Neural crest cell (in vitro differentiated cells): ENCODE results near the gene PTEN. TPM values are rescaled to one million over a fixed set of nuclear protein-coding genes. Genes with fewer than 3 reads are reported as not detected.

Source experiments
- DNase-seq: peaks from one replicate; pipeline ENCODE4 v3.0.0; 2021; ENCODE audit warnings: low read depth, mixed read lengths, low spot score
- H3K27ac Mint-ChIP-seq: one replicate; pipeline ENCODE4 v1.8.0; 2021; ENCODE audit warnings: mild to moderate bottlenecking, mixed read lengths; ENCODE audit not compliant: unreplicated experiment
- H3K27me3 Mint-ChIP-seq: 2 replicates; pipeline ENCODE4 v1.8.0; 2021; ENCODE audit warnings: low read depth, mild to moderate bottlenecking, mixed read lengths
- H3K36me3 Mint-ChIP-seq: 2 replicates; pipeline ENCODE4 v1.8.0; 2021; ENCODE audit warnings: low read depth, mild to moderate bottlenecking, mixed read lengths
- H3K4me1 Mint-ChIP-seq: 2 replicates; pipeline ENCODE4 v1.8.0; 2021; ENCODE audit warnings: mixed read lengths
- H3K4me3 Mint-ChIP-seq: one replicate; pipeline ENCODE4 v1.8.0; 2021; ENCODE audit warnings: mild to moderate bottlenecking, mixed read lengths
- H3K9me3 Mint-ChIP-seq: 2 replicates; pipeline ENCODE4 v1.8.0; 2021; ENCODE audit warnings: mixed read lengths
- CTCF ChIP-seq: fragments of 200-600 bp; sonication (generic); conservative IDR thresholded peaks from 2 replicates; pipeline ENCODE4 v1.5.0; 2021; ENCODE audit warnings: antibody characterized with exemption, mild to moderate bottlenecking
- total RNA-seq: library from RNA; stranded (reverse); gene quantifications from 2 replicates; pipeline ENCODE4 v1.2.1, GENCODE V29; 2021

PTEN gene
- total RNA-seq, 1 donor from 2014 or later, result 52.5 TPM

- no peak for TF ChIP-seq CTCF
- H3K9me3 Mint-ChIP-seq, result peaks cover 20% of the 10 kb centered on the region
- no peak overlapping the region for H3K4me3 Mint-ChIP-seq
- no peak for DNase-seq
- H3K4me1 Mint-ChIP-seq, result peaks cover 20% of the 10 kb centered on the region
- no peak overlapping the region for H3K27ac Mint-ChIP-seq
- peaks cover 42% of the 10 kb centered on the region for H3K36me3 Mint-ChIP-seq
- no peaks in the 10 kb centered on the region for H3K27me3 Mint-ChIP-seq
These were observed 52.0 kb downstream of the PTEN start for GRCh38 chr10:87915406-87915805.

- Mint-ChIP-seq H3K36me3 (peaks cover 37% of the 10 kb centered on the region), H3K4me1 (peaks cover 20% of the 10 kb centered on the region), H3K27ac (no peak overlapping the region), H3K27me3 (no peaks in the 10 kb centered on the region), H3K4me3 (no peak overlapping the region), H3K9me3 (peaks cover 17% of the 10 kb centered on the region)
- DNase-seq, result no peak
- no peak for TF ChIP-seq CTCF
These were observed 52.6 kb downstream of the PTEN start for GRCh38 chr10:87915989-87916388.

- no peak for DNase-seq
- H3K4me1 Mint-ChIP-seq, result peaks cover 20% of the 10 kb centered on the region
- peaks cover 15% of the 10 kb centered on the region for H3K9me3 Mint-ChIP-seq
- no peaks in the 10 kb centered on the region for H3K27me3 Mint-ChIP-seq
- TF ChIP-seq CTCF, result no peak
- H3K36me3 Mint-ChIP-seq, result peaks cover 32% of the 10 kb centered on the region
- no peak overlapping the region for H3K27ac Mint-ChIP-seq
- no peak overlapping the region for H3K4me3 Mint-ChIP-seq
These were observed 53.1 kb downstream of the PTEN start for GRCh38 chr10:87916515-87916914.

GRCh38 chr10:87918254-87918859 lies 54.9 kb downstream of the PTEN start:
- Mint-ChIP-seq H3K27me3 (no peaks in the 10 kb centered on the region), H3K27ac (no peak overlapping the region)

GRCh38 chr10:87920538-87920937 lies 57.1 kb downstream of the PTEN start:
- Mint-ChIP-seq H3K36me3 (peaks cover 12% of the 10 kb centered on the region), H3K27ac (no peak overlapping the region), H3K4me3 (no peak overlapping the region), H3K9me3 (peaks cover 3% of the 10 kb centered on the region), H3K27me3 (no peaks in the 10 kb centered on the region), H3K4me1 (peaks cover 22% of the 10 kb centered on the region)
- no peak for TF ChIP-seq CTCF
- DNase-seq, result no peak

More at GRCh38 chr10:87918254-87918859, 54.9 kb downstream of the PTEN start:
- DNase-seq, result no peak
- no peak for TF ChIP-seq CTCF
- no peak overlapping the region for H3K4me3 Mint-ChIP-seq
- H3K4me1 Mint-ChIP-seq, result peaks cover 25% of the 10 kb centered on the region
- H3K9me3 Mint-ChIP-seq, result peaks cover 9% of the 10 kb centered on the region
- H3K36me3 Mint-ChIP-seq, result peaks cover 17% of the 10 kb centered on the region
